Neural cell (in vitro differentiated cells): Measurements from ENCODE around the gene RNU6-9. TPM values are rescaled to one million over a fixed set of nuclear protein-coding genes. Genes with fewer than 3 reads are reported as not detected.

Experiments
- H2AFZ ChIP-seq: fragments of 200-600, 300-800 bp; sonication (generic), shearing (Covaris generic); 2 replicates; pipeline ENCODE4 v1.6.0; 2014; ENCODE audit warnings: low read depth, mild to moderate bottlenecking, antibody characterized with exemption, low read length, moderate library complexity
- H3F3A ChIP-seq: fragments of 200-600 bp; shearing (Covaris generic); 2 replicates; pipeline ENCODE4 v1.6.1; 2016; ENCODE audit warnings: mild to moderate bottlenecking, moderate library complexity, mixed read lengths, antibody characterized with exemption, low read length; ENCODE audit not compliant: insufficient read depth, poor library complexity, severe bottlenecking
- H3K27ac ChIP-seq: fragments of 200-600, 300-800 bp; sonication (generic), shearing (Covaris generic); 2 replicates; pipeline ENCODE4 v1.5.1; 2014; ENCODE audit warnings: mild to moderate bottlenecking, low read length, moderate library complexity
- H3K27me3 ChIP-seq: fragments of 300-800, 200-600 bp; sonication (generic), shearing (Covaris generic); 2 replicates; pipeline ENCODE4 v1.6.0; 2014; ENCODE audit warnings: mild to moderate bottlenecking, low read depth, low read length, moderate library complexity; ENCODE audit not compliant: insufficient read depth
- H3K36me3 ChIP-seq: fragments of 300-800, 200-600 bp; sonication (generic), shearing (Covaris generic); 2 replicates; pipeline ENCODE4 v1.5.1; 2014; ENCODE audit warnings: mild to moderate bottlenecking, antibody characterized with exemption, low read length, moderate library complexity; ENCODE audit not compliant: insufficient read depth
- H3K4me2 ChIP-seq: fragments of 300-800, 200-600 bp; sonication (generic), shearing (Covaris generic); 2 replicates; pipeline ENCODE4 v1.6.0; 2014; ENCODE audit warnings: mild to moderate bottlenecking, low read length
- H3K4me3 ChIP-seq: fragments of 300-800, 200-600 bp; sonication (generic), shearing (Covaris generic); 2 replicates; pipeline ENCODE4 v1.5.1; 2014; ENCODE audit warnings: mild to moderate bottlenecking, low read length, moderate library complexity
- H3K79me2 ChIP-seq: fragments of 200-600 bp; shearing (Covaris generic); replicated peaks from 2 replicates; pipeline ENCODE4 v1.6.0; 2014; ENCODE audit warnings: mild to moderate bottlenecking, low read length, moderate library complexity; ENCODE audit not compliant: insufficient read depth
- H3K9ac ChIP-seq: fragments of 300-800, 200-600 bp; sonication (generic), shearing (Covaris generic); 2 replicates; pipeline ENCODE4 v1.6.1; 2016; ENCODE audit warnings: mild to moderate bottlenecking, low read length, mixed read lengths
- H3K9me2 ChIP-seq: fragments of 200-600 bp; shearing (Covaris generic); 2 replicates; pipeline ENCODE4 v1.6.1; 2016; ENCODE audit warnings: mild to moderate bottlenecking, low read length, mixed read lengths; ENCODE audit not compliant: insufficient read depth
- H3K9me3 ChIP-seq: fragments of 200-600, 300-800 bp; sonication (generic), shearing (Covaris generic); 2 replicates; pipeline ENCODE4 v1.6.1; 2016; ENCODE audit warnings: mild to moderate bottlenecking, mixed run types, low read length, moderate library complexity, mixed read lengths
- H4K20me1 ChIP-seq: fragments of 200-600 bp; shearing (Covaris generic); 2 replicates; pipeline ENCODE4 v1.6.1; 2016; ENCODE audit warnings: mild to moderate bottlenecking, mixed run types; ENCODE audit not compliant: insufficient read depth
- EP300 ChIP-seq: fragments of 450-650 bp; conservative IDR thresholded peaks from 2 replicates; pipeline ENCODE4 v1.6.1; 2014; ENCODE audit warnings: antibody characterized with exemption, mild to moderate bottlenecking, moderate library complexity; ENCODE audit not compliant: poor library complexity, severe bottlenecking
- EZH2 ChIP-seq: fragments of 200-600, 300-800 bp; shearing (Covaris generic), sonication (generic); IDR thresholded peaks from 2 replicates; pipeline ENCODE4 v1.6.1; 2014; ENCODE audit warnings: antibody characterized with exemption, low read length, borderline replicate concordance, mild to moderate bottlenecking; ENCODE audit not compliant: insufficient read depth, poor library complexity, severe bottlenecking
- MXI1 ChIP-seq: fragments of 450-650 bp; conservative IDR thresholded peaks from 2 replicates; pipeline ENCODE4 v1.6.1; 2014; ENCODE audit warnings: antibody characterized with exemption, mild to moderate bottlenecking; ENCODE audit not compliant: poor library complexity, severe bottlenecking
- POLR2AphosphoS5 ChIP-seq: IDR thresholded peaks from 2 replicates; pipeline ENCODE4 v1.6.1; 2012
- RAD21 ChIP-seq: fragments of 450-650 bp; conservative IDR thresholded peaks from 2 replicates; pipeline ENCODE4 v1.6.1; 2014; ENCODE audit warnings: antibody characterized with exemption, mild to moderate bottlenecking, moderate library complexity
- REST ChIP-seq: IDR thresholded peaks from 2 replicates; pipeline ENCODE4 v1.6.1; 2012; ENCODE audit warnings: borderline replicate concordance
- SMC3 ChIP-seq: fragments of 450-650 bp; conservative IDR thresholded peaks from 2 replicates; pipeline ENCODE4 v1.6.1; 2014; ENCODE audit warnings: antibody characterized with exemption, mild to moderate bottlenecking, moderate library complexity; ENCODE audit not compliant: poor library complexity
- TAF1 ChIP-seq: IDR thresholded peaks from 2 replicates; pipeline ENCODE4 v1.6.1; 2012; ENCODE audit warnings: low read depth
- polyA plus RNA-seq: library from polyadenylated mRNA; depleted of rRNA; stranded (reverse); fragments of >200 nt; gene quantifications from 2 replicates; pipeline ENCODE4 v1.2.3, GENCODE V29; 2014
- TF ChIP-seq, protein P1 (sequence below): fragments of 450-650 bp; IDR thresholded peaks from 2 replicates; pipeline ENCODE4 v1.5.1; 2014; ENCODE audit warnings: antibody characterized with exemption, mild to moderate bottlenecking, moderate library complexity; ENCODE audit not compliant: poor library complexity, severe bottlenecking

The RNU6-9 gene
- polyA plus RNA-seq, 1 donor from 2014 or later = not detected

- H3K79me2 ChIP-seq = peaks cover 2% of the 10 kb centered on the region
- peaks cover 49% of the 10 kb centered on the region for H3K27me3 ChIP-seq
- TF ChIP-seq, protein P1, sequence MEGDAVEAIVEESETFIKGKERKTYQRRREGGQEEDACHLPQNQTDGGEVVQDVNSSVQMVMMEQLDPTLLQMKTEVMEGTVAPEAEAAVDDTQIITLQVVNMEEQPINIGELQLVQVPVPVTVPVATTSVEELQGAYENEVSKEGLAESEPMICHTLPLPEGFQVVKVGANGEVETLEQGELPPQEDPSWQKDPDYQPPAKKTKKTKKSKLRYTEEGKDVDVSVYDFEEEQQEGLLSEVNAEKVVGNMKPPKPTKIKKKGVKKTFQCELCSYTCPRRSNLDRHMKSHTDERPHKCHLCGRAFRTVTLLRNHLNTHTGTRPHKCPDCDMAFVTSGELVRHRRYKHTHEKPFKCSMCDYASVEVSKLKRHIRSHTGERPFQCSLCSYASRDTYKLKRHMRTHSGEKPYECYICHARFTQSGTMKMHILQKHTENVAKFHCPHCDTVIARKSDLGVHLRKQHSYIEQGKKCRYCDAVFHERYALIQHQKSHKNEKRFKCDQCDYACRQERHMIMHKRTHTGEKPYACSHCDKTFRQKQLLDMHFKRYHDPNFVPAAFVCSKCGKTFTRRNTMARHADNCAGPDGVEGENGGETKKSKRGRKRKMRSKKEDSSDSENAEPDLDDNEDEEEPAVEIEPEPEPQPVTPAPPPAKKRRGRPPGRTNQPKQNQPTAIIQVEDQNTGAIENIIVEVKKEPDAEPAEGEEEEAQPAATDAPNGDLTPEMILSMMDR = no peak
- no peak for TF ChIP-seq EZH2
- no peak for TF ChIP-seq EP300
- TF ChIP-seq SMC3 = no peak
- no peak for TF ChIP-seq POLR2AphosphoS5
- no peak for TF ChIP-seq REST
- TF ChIP-seq MXI1 = no peak
- TF ChIP-seq TAF1 = no peak
- no peak for TF ChIP-seq RAD21
- peak overlapping the region; percentile 61 for H3K4me3 ChIP-seq
- no peaks in the 10 kb centered on the region for H3K36me3 ChIP-seq
- no peak overlapping the region for H2AFZ ChIP-seq
- H3K9me3 ChIP-seq = no peaks in the 10 kb centered on the region
- H3K9ac ChIP-seq = no peak overlapping the region
- no peak overlapping the region for H3K4me2 ChIP-seq
- no peaks in the 10 kb centered on the region for H3F3A ChIP-seq
- H4K20me1 ChIP-seq = no peaks in the 10 kb centered on the region
- H3K9me2 ChIP-seq = no peaks in the 10 kb centered on the region
- H3K27ac ChIP-seq = no peak overlapping the region
Observed at GRCh38 chr19:918481-919198, 25.4 kb downstream of the RNU6-9 start.

- H3K36me3 ChIP-seq = no peaks in the 10 kb centered on the region
- peaks cover 49% of the 10 kb centered on the region for H3K27me3 ChIP-seq
- no peak overlapping the region for H3K27ac ChIP-seq
- H3K9me3 ChIP-seq = no peaks in the 10 kb centered on the region
- H3K79me2 ChIP-seq = no peaks in the 10 kb centered on the region
- H4K20me1 ChIP-seq = no peaks in the 10 kb centered on the region
- no peak overlapping the region for H2AFZ ChIP-seq
- peak overlapping the region; percentile 61 for H3K4me3 ChIP-seq
- TF ChIP-seq POLR2AphosphoS5 (peak; percentile 21), EZH2 (peak; percentile 88), RAD21 (no peak)
- TF ChIP-seq, protein P1 = no peak
- H3K4me2 ChIP-seq = no peak overlapping the region
- no peaks in the 10 kb centered on the region for H3F3A ChIP-seq
- peak overlapping the region; percentile 9 for H3K9ac ChIP-seq
- H3K9me2 ChIP-seq = no peaks in the 10 kb centered on the region
Observed at GRCh38 chr19:919199-920050, 26.1 kb downstream of the RNU6-9 start.
